ENCODE measurements around the gene TNIP2. TPM values are rescaled to one million over a fixed set of nuclear protein-coding genes. Genes with fewer than 3 reads are reported as not detected.
"Not testable (repeated sequence)": the region's sequence is repeated elsewhere in the genome, so short reads cannot be mapped to it uniquely, and the experiment has no call there.

TNIP2 gene
- total and polyA plus RNA-seq, 2 of the 13 experiments (the other 11 are each of a cell fraction or from before 2014, with no cell fraction given) = 25.6 to 38.0 TPM

DNA sequence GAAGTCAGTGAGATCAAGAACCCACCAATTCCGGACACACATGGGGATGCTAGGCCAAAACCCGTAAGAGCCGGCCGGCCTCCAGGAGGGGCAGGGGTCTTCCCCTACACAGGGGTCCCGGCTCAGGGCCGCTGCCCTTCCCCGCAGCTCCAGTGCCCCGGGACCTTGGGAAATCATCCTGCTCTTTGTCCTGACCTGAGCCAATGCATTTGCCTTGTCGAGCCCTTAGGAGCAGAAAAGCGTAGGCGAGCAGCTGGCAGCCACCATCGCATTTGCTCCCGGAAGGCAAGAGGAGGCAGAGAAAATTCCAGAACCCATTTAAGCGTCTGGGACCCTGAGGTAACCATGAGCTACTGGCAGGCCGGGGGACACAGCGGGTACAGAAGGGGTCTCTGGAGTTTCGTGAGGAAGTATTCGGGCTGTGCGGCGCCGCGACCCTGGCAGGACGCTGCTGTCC is 7.4 kb upstream of the TNIP2 start (continued):
- TF ChIP-seq, protein P1, sequence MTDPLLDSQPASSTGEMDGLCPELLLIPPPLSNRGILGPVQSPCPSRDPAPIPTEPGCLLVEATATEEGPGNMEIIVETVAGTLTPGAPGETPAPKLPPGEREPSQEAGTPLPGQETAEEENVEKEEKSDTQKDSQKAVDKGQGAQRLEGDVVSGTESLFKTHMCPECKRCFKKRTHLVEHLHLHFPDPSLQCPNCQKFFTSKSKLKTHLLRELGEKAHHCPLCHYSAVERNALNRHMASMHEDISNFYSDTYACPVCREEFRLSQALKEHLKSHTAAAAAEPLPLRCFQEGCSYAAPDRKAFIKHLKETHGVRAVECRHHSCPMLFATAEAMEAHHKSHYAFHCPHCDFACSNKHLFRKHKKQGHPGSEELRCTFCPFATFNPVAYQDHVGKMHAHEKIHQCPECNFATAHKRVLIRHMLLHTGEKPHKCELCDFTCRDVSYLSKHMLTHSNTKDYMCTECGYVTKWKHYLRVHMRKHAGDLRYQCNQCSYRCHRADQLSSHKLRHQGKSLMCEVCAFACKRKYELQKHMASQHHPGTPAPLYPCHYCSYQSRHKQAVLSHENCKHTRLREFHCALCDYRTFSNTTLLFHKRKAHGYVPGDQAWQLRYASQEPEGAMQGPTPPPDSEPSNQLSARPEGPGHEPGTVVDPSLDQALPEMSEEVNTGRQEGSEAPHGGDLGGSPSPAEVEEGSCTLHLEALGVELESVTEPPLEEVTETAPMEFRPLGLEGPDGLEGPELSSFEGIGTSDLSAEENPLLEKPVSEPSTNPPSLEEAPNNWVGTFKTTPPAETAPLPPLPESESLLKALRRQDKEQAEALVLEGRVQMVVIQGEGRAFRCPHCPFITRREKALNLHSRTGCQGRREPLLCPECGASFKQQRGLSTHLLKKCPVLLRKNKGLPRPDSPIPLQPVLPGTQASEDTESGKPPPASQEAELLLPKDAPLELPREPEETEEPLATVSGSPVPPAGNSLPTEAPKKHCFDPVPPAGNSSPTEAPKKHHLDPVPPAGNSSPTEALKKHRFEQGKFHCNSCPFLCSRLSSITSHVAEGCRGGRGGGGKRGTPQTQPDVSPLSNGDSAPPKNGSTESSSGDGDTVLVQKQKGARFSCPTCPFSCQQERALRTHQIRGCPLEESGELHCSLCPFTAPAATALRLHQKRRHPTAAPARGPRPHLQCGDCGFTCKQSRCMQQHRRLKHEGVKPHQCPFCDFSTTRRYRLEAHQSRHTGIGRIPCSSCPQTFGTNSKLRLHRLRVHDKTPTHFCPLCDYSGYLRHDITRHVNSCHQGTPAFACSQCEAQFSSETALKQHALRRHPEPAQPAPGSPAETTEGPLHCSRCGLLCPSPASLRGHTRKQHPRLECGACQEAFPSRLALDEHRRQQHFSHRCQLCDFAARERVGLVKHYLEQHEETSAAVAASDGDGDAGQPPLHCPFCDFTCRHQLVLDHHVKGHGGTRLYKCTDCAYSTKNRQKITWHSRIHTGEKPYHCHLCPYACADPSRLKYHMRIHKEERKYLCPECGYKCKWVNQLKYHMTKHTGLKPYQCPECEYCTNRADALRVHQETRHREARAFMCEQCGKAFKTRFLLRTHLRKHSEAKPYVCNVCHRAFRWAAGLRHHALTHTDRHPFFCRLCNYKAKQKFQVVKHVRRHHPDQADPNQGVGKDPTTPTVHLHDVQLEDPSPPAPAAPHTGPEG (CRISPR knock-in tag; IDR thresholded peaks at IDR 0.05) = no peak
- TF ChIP-seq GATAD1 (CRISPR knock-in tag; IDR thresholded peaks at IDR 0.05) = no peak
- no peak for TF ChIP-seq ZNF556 (CRISPR knock-in tag; IDR thresholded peaks at IDR 0.05; ENCODE audit: borderline replicate concordance)

DNA sequence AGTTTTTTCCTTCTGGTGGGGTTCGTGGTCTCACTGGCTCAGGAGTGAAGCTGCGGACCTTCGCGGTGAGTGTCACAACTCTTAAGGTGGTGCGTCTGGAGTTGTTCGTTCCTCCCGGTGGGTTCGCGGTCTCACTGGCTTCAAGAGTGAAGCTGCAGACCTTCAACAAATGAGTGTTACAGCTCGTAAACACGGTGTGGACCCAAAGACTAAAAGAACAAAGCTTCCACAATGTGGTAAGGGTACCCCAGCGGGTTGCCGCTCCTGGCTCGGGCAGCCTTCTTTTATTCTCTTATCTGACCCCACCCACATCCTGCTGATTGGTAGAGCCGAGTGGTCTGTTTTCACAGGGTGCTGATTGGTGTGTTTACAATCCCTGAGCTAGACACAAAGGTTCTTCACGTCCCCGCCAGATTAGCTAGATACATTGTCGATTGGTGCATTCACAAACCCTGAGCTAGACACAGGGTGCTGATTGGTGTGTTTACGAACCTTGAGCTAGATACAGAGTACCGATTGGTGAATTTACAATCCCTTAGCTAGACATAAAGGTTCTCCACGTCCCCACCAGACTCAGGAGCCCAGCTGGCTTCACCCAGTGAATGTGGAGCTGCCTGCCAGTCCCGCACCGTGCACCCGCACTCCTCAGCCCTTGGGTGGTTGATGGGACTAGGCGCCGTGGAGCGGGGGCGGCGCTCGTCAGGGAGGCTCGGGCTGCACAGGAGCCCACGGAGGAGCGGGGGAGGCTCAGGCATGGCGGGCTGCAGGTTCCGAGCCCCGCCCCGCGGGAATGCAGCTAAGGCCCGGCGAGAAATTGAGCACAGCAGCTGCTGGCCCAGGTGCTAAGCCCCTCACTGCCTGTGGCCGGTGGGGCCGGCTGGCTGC is 6.6 kb upstream of the TNIP2 start:
- H3K9ac ChIP-seq (ENCODE audit: insufficient read depth, low read depth, low read length); intact Hi-C loops (cut with micrococcal nuclease; ENCODE audit: unreplicated experiment); CTCF ChIA-PET (ENCODE audit: low intra/inter-chr PET ratio, low total read pairs); H4K20me1 ChIP-seq (ENCODE audit: insufficient read depth, low read length); H3K36me3 ChIP-seq (replicated peaks in 1 of 2; ENCODE audit: control insufficient read depth in 1 of 2, insufficient read depth in 2 of 2, low read length in 2 of 2); H3K4me3 ChIP-seq (replicated peaks in 1 of 3; ENCODE audit: insufficient read depth in 1 of 3, low read depth in 2 of 3, low read length in 3 of 3); H2AFZ ChIP-seq (ENCODE audit: low read length); H3K9me3 ChIP-seq (ENCODE audit: low read length); BruUV-seq (replicated peaks); H3K79me2 ChIP-seq (ENCODE audit: insufficient read depth, low read length); FAIRE-seq; in situ Hi-C loops (cut with HindIII; ENCODE audit: extremely low pct_ligation_motif_present, low pct_unique_long_range_greater_than_20kb); H3K4me2 ChIP-seq (ENCODE audit: low read depth, low read length); H3K27me3 ChIP-seq (ENCODE audit: control insufficient read depth in 1 of 2, insufficient read depth in 2 of 2, low read length in 2 of 2); ATAC-seq; DNase-seq (ENCODE audit: low spot score): not testable (repeated sequence)
- POLR2A ChIA-PET = interaction anchor here (0.9 to 3.9 kb wide), 4 partner anchors 23 to 38 kb away, joined by 3 to 60 read pairs (median 18); partner anchors contain the start of gene SH3BP2
- Histone ChIP-seq H3K27ac (ENCODE audit: extremely low read length, insufficient read depth, low read length) (peak overlapping the region; percentile 80), H3K4me1 (ENCODE audit: insufficient read depth, low read length) (peaks cover 41% of the 10 kb centered on the region)
- TF ChIP-seq ZBTB38 (CRISPR knock-in tag; IDR thresholded peaks at IDR 0.05) (peak; percentile 68), NFYB (CRISPR knock-in tag; IDR thresholded peaks at IDR 0.05) (peak; percentile 73), ZMYM4 (CRISPR knock-in tag; IDR thresholded peaks at IDR 0.05) (0 out of 2 replicates have a peak, but pooled peaks have one; percentile 18), NFYC (CRISPR knock-in tag; IDR thresholded peaks at IDR 0.05) (peak; percentile 64)
- 94% methylated on average over 21 of the region's 42 CpGs for WGBS (ENCODE audit: low lambda C conversion rate)
